ENCODE data around the gene GALNT18.

- no peak for TF ChIP-seq EZH2phosphoT487 (IDR thresholded peaks at IDR 0.05; ENCODE audit: low read length)
- TF ChIP-seq, protein P1, sequence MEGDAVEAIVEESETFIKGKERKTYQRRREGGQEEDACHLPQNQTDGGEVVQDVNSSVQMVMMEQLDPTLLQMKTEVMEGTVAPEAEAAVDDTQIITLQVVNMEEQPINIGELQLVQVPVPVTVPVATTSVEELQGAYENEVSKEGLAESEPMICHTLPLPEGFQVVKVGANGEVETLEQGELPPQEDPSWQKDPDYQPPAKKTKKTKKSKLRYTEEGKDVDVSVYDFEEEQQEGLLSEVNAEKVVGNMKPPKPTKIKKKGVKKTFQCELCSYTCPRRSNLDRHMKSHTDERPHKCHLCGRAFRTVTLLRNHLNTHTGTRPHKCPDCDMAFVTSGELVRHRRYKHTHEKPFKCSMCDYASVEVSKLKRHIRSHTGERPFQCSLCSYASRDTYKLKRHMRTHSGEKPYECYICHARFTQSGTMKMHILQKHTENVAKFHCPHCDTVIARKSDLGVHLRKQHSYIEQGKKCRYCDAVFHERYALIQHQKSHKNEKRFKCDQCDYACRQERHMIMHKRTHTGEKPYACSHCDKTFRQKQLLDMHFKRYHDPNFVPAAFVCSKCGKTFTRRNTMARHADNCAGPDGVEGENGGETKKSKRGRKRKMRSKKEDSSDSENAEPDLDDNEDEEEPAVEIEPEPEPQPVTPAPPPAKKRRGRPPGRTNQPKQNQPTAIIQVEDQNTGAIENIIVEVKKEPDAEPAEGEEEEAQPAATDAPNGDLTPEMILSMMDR (IDR thresholded peaks at IDR 0.05; ENCODE audit: low read length), result no peak
- TF ChIP-seq EZH2 (optimal IDR thresholded peaks at IDR 0.05; ENCODE audit: low read depth, low read length), result no peak
Observed at GRCh38 chr11:11454671-11455223, 167.1 kb downstream of the GALNT18 start.
